Stimulated activated CD4-positive, alpha-beta T cell treated with anti-CD3 and anti-CD28 coated beads, Interleukin-12 subunit alpha, Interleukin-12 subunit beta, amount 100 ng/mL, for 48 hours (primary cell): ENCODE data around the gene LHPP.

Experiments
- DNase-seq, 3 donors: peaks; one replicate each; pipeline ENCODE4 v3.0.0-alpha.2; 2020; ENCODE audit warnings: low read depth in 2 of 3, low spot score in 1 of 3

The LHPP gene

GRCh38 chr10:124470544-124471434 lies 9.2 kb downstream of the LHPP start:
- no peak for DNase-seq

GRCh38 chr10:124472071-124472470 lies 10.4 kb downstream of the LHPP start:
- DNase-seq, result no peak

DNA sequence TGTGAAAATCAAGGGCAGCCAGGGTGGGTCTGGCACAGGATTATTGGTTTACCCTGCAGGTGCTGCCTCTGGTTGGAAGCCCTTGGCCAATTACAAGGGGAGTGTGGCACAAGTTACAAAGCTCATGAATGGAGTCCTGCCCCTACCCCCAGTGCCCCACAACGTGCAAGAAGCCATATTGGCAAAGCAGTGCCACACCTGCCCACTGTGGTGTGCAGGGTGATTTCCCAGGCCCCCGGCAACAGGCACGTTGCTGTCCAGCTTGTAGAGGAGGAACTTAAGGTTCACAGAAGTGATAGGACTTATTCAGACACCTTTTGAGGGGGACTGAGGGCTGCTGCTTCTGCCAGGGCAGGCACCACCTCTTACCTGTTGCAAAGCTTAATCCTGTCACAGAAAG lies 11.4 kb downstream of the LHPP start:
- no peak for DNase-seq

DNA sequence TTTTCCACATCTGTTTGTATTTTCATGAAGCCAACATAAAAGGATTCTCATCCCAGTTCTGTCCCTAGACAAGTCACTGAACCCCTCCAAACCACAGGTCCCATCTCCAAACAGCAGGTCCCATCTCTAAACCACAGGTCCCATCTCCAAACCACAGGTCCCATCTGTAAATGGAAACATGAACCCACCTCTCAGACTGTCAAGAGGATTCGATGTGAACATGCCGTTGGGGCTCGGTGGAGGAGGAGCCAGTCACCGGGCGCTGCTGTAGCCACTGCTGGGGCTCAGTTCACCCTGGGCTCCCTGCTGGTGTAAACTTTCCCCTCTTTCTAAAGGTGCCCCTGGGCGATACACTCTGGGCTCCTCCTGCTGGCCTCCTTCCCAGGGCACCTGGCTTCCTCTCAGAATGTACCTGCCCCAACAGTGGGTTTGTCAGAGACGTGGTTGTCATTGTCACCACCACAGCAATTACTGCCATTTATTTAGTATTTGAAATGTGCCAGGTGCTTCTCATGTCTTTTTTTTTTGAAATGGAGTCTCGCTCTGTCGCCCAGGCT lies 13.0 kb downstream of the LHPP start:
- no peak for DNase-seq

- DNase-seq, result no peak
Observed at GRCh38 chr10:124476043-124476725, 14.6 kb downstream of the LHPP start.

DNA sequence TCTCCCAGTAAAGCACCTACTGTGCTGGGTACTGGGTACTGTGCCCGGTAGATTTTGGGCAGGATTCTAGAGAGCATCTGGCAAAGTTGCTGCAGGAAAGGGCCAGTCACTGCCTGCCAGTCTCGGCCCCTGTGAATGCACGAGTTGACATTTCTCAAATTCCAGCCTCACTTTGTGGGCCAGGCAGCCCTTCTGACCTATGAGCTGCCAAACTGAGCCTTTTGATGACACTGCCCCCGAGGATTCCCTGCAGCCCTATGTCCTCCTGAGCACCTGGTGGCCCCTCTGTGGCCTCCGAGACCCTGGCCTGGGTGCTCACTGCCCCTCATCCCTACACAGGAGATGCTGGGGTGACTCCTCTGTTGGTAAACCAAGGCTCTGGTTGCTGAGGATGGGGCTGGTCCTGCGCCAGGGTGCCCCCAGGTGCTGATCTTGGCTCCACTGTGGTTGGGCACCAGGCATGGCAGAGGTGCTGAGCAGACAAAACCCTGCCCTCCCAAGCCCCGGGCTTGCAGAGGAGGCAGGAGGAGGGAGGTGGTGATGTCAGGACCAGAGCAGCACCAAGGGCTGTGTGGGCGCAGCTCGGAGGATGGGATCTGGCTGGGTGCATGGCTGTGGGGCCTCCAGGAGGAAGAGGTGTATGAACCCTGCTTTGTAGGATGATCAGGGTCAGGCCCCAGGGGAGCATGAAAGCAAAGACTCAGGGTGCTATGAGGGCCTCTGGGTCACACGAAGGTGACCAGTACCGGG lies 16.2 kb downstream of the LHPP start:
- DNase-seq, result no peak

DNA sequence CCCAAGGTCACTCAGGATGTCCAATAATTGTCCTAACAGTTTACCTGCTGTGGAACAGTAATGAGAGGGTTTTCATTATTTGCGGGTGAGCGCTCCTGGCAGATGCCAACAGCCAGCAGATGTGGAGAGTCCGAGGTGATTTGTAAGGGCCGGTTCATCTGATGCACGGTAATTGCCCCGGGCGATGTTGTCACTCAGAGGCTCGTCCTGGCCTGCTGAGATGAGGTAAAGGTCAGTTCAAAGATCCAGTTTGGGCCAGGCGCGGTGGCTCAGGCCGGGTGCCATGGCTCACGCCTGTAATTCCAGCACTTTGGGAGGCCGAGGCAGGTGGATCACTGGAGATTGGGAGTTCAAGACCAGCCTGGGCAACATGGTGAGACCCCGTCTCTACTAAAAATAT lies 16.9 kb downstream of the LHPP start:
- DNase-seq, result no peak

- no peak for DNase-seq
Observed at GRCh38 chr10:124480860-124481259, 19.2 kb downstream of the LHPP start.

DNA sequence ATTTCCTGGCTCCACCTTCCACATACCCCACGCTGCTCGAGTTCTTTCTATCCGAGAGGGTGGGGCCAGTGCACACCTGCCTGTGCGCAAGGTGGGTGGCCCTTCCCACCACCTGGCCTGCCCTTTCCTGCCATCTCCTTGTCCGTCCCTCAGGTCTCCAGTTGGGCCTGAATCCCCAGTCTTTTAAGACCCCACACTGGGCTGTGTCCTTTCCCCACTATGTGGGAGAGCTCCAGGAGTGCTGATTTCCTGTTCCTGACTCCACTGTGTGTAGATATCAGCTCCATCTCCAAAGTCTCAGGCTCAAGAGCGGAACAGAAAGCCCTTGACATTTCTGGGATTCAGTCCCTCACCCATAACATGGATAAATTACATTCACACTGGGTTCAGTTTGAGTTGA lies 20.1 kb downstream of the LHPP start:
- no peak for DNase-seq

DNA sequence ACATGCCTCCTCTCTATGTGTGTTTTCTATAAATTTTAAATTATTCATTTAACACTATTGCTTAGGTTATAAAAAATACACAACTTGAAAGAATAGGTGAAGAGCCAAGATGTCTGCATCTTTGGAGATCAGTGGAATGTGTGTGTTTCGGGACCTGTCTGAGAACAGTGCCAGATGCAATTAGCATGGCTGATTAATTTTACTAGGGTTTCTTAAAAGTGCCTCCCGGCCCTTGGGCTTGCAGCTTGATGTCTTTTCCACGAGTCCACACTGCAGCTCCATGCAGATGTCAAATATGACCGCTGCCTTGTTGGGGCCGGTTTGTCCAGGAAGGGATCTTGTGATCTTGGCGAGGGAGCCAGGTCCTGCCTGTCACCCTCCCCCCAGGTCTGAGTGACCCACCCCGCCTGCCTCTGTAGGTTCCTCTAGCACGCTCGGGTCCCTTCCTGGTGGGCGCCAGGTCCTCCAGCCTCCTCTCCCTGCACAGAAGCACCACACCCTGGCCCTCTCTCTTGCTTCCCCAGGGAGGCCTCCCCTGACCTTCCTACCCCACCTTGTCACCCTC lies 20.7 kb downstream of the LHPP start:
- DNase-seq, result no peak

GRCh38 chr10:124482876-124483275 lies 21.3 kb downstream of the LHPP start:
- DNase-seq, result no peak

- DNase-seq, result no peak
Observed at GRCh38 chr10:124484031-124484430, 22.4 kb downstream of the LHPP start.

- no peak for DNase-seq
Observed at GRCh38 chr10:124484661-124485060, 23.0 kb downstream of the LHPP start.

DNA sequence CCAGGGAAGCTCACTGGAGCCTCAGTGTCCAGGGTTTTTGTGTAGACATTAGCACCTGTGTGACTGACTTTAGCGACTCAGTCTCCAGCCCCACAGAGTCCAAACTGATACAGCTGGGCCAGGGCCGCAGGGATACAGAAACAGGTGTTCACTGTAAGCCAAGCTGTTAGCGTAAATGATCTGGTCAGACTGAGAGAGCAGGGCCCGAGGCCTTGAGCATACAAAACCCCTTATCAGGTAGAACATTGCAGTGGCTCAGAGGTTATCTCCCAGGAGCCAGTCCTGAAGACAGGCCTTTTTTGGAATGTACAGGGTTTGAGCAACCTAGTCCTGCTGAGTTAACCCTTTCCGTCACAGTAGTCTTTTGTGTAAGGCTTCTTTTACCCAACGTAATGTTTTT lies 25.0 kb downstream of the LHPP start:
- no peak for DNase-seq

DNA sequence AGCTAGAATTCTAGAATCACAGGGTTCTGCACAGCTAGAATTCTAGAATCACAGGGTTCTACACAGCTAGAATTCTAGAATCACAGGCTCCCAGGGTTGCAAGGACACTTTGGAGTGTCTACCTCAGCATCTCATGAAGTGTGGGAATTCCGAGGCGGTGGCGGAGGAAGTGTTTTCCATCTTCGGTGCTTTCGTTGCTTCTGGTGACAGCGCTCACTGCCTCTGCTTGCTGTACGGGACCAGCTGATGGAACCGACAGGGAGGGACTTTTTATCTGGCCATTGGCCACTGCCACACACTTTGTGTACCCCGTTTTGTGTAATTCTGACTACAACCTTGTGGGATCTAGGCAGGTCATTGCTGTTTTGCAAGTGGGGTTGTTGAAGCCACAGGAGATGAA lies 29.5 kb downstream of the LHPP start:
- DNase-seq, result no peak

DNA sequence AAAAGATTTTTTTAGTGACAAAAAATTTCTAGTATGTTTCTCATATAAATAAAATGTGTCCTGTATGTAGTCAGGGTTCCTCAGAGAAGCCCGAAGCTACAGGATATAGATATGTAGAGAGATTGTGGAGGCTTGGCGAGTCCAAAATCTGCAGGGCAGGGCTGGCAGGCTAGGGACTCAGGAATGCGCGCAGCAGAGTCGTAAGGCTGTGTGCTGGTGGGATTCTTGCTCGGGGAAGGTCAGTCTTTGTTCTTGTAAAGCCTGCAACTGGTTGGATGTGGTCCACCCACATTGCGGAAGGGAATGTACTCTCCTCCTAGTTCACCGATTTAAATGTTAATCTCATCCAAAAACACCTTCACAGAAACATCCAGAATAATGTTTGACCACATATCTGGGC lies 30.6 kb downstream of the LHPP start:
- DNase-seq, result no peak

DNA sequence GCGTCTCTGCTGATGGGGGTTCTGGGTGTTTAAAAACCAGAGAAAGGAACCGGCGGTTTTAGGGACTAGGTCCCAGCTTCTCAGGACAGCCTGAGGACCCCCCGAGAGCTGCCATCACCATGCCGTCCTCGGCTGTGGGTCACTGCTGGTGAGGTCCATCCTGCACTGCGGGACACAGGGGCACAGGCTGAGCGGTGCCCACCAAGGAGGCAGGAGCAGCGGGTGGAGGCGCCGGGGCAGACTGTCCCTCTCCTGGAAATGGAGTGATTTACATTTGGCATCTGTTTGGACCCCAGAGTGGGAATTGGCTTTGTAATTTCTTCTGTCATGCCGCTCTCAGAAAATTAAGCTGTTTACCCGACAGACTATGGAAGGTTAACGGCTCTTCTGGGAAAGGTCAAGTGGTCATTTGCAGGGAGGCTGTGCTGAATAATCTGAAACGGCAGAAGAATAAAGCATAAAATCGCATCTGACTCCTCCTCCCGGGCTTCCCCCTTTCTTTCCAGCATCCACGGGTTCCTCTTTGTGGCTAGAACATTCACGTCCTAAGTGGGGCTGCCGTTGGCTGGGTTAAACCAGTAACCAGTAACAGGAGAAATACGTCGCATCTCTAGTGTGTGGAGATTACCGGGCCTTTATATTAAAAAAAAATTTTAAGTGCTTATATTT lies 31.7 kb downstream of the LHPP start:
- no peak for DNase-seq

GRCh38 chr10:124494046-124494807 lies 32.6 kb downstream of the LHPP start:
- DNase-seq, result no peak

- no peak for DNase-seq
Observed at GRCh38 chr10:124495162-124495561, 33.5 kb downstream of the LHPP start.

DNA sequence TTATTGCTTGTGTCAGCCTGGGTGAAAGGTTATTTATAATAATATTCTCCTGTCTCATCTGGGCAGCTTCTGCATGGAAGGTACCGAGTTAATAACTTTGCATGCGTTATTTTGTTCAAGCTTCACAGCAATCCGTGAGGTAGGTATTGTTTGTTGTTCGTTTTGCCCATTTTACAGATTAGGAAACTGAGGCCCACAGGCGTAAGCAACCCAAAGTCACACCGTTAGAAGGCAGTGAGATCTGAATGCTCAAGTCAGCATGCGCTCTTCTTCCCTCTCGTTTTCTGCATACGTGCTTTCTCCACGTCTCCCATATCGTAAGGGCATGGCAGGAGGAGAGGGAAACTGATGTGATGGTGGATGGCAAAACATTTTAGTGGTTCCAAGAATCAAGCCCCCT lies 34.1 kb downstream of the LHPP start:
- no peak for DNase-seq
